ENCODE results near the gene SP100.
"Not testable (repeated sequence)": the region's sequence is repeated elsewhere in the genome, so short reads cannot be mapped to it uniquely, and the experiment has no call there.

SP100 gene

DNA sequence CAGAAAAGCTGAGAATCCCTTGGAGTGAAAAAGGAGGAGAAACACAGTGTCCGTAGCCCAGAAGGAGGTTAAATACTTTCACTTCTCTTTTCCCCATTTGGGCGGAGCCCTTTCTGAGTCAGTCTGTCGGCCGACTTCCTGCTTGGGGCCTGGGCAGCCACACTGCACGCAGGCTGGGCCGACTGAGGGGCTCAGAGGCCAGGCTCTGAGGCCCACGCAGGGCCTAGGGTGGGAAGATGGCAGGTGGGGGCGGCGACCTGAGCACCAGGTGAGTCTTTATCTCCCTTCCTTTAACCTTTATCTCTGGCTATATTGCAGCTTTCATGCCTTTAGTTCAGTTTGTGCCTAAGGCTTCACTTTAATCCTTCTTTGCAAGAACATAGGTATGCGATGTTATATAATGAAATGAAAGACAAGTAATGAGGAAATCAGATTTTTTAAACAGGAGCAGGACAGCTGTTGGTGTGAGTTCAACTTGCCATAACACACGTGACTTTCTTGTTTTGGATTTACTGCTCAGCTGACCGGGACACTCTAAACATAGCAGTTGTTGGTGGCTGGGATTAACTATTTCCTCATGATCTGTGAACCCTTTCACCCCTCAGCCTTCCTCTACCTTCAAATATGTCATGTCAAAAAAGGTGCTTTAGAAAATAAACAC, at the start of gene SP100:
TSS of gene SP100 (plus strand) at position 141 of the 661 bp plus-strand sequence. CDS start at position 237, 96 bp downstream.
- H3K4me1 ChIP-seq (ENCODE audit: control insufficient read depth in 1 of 2, insufficient read depth in 2 of 2, low read length in 2 of 2) = peaks cover 8 to 14% of the 10 kb centered on the region in 2 donors
- H3K27ac ChIP-seq (ENCODE audit: low read length) = peak within 1 kb of the TSS; percentile 94
- peak within 1 kb of the TSS; percentile 78 to 96 for H3K4me3 ChIP-seq (ENCODE audit: low read depth in 1 of 2, low read length in 2 of 2)
- H3K36me3 ChIP-seq (ENCODE audit: control insufficient read depth in 1 of 2, insufficient read depth in 2 of 2, low read length in 2 of 2) = peaks cover 0 to 6% of the 10 kb centered on the region in 2 donors
- no peaks in the 10 kb centered on the region for H3K9me3 ChIP-seq (ENCODE audit: control insufficient read depth in 1 of 2, low read length in 2 of 2)
- H3K27me3 ChIP-seq (ENCODE audit: low read depth, low read length) = no peaks in the 10 kb centered on the region

DNA sequence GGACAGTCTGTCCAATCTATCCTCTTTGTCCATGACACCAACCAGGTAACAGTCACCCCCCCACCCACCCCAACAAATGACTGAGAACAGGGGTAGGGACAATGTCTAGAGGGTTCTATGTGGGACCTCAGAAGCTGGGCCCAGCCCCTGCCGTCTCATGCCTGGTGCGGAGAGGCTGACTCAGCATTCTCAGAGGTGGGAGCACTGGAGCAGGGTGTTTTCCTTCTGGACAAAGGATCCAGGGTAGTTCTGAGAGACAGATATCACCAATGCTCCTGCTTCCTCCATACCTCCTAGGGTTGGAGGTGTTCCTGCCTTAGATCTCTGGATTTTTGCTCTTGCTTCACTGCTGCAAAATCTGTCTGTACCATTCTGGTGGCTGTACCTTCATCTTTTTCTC, 33.9 kb upstream of the SP100 start:
- H3K4me1 ChIP-seq (ENCODE audit: control insufficient read depth in 1 of 2, insufficient read depth in 2 of 2, low read length in 2 of 2) = no peaks in the 10 kb centered on the region
- H3K36me3 ChIP-seq (ENCODE audit: control insufficient read depth in 1 of 2, insufficient read depth in 2 of 2, low read length in 2 of 2) = peaks cover 9 to 27% of the 10 kb centered on the region in 2 donors
- H3K4me3 ChIP-seq (ENCODE audit: low read depth in 1 of 2, low read length in 2 of 2) = no peak overlapping the region
- no peaks in the 10 kb centered on the region for H3K9me3 ChIP-seq (ENCODE audit: control insufficient read depth in 1 of 2, low read length in 2 of 2)
- H3K27me3 ChIP-seq (ENCODE audit: low read depth, low read length) = no peaks in the 10 kb centered on the region
- no peak overlapping the region for H3K27ac ChIP-seq (ENCODE audit: low read length)

DNA sequence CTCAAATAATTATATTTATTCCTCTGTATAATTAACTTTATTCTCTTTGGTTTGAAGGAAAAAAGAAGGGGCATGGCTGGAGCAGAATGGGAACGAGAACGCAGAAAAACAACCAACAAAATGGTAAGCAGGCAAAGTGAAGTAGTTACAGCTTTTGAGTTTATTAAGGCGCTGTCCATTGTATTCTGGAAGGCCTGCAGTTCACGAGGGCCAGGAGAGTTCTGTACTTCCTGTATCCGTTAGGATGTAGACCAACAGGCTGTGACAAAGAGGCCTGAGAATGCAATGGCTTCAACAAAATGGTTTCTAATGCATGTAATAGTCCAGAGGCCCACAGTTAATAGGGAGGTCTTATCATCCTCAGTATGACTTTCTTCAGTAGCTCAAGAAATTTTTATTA, 32.5 kb upstream of the SP100 start:
- H3K27ac ChIP-seq (ENCODE audit: low read length) = no peak overlapping the region
- H3K36me3 ChIP-seq (ENCODE audit: control insufficient read depth in 1 of 2, insufficient read depth in 2 of 2, low read length in 2 of 2) = peaks cover 9 to 32% of the 10 kb centered on the region in 2 donors
- no peaks in the 10 kb centered on the region for H3K4me1 ChIP-seq (ENCODE audit: control insufficient read depth in 1 of 2, insufficient read depth in 2 of 2, low read length in 2 of 2)
- no peaks in the 10 kb centered on the region for H3K27me3 ChIP-seq (ENCODE audit: low read depth, low read length)
- no peaks in the 10 kb centered on the region for H3K9me3 ChIP-seq (ENCODE audit: control insufficient read depth in 1 of 2, low read length in 2 of 2)
- H3K4me3 ChIP-seq (ENCODE audit: low read depth in 1 of 2, low read length in 2 of 2) = no peak overlapping the region

DNA sequence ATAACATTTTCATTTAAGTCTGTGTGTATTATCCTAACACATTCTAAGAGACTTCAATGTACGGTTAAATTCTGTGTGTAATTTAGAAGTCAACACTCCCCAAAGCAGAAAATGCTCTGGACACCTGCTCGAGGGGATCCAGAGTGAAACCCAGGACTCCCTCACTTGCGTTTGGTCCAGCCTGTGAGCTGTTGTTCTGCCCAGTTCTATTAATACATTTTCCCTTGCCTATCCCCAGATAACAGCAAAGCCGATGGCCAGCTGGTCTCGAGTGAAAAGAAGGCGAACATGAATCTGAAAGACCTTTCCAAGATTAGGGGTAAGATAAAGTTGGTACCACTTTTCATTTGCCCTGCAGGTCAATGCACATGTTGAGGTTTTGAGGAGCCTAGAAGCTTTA, 31.0 kb upstream of the SP100 start:
- no peaks in the 10 kb centered on the region for H3K9me3 ChIP-seq (ENCODE audit: control insufficient read depth in 1 of 2, low read length in 2 of 2)
- peaks cover 20 to 43% of the 10 kb centered on the region in 2 donors for H3K36me3 ChIP-seq (ENCODE audit: control insufficient read depth in 1 of 2, insufficient read depth in 2 of 2, low read length in 2 of 2)
- no peaks in the 10 kb centered on the region for H3K27me3 ChIP-seq (ENCODE audit: low read depth, low read length)
- H3K4me3 ChIP-seq (ENCODE audit: low read depth in 1 of 2, low read length in 2 of 2) = no peak overlapping the region
- H3K27ac ChIP-seq (ENCODE audit: low read length) = no peak overlapping the region
- H3K4me1 ChIP-seq (ENCODE audit: control insufficient read depth in 1 of 2, insufficient read depth in 2 of 2, low read length in 2 of 2) = no peaks in the 10 kb centered on the region

DNA sequence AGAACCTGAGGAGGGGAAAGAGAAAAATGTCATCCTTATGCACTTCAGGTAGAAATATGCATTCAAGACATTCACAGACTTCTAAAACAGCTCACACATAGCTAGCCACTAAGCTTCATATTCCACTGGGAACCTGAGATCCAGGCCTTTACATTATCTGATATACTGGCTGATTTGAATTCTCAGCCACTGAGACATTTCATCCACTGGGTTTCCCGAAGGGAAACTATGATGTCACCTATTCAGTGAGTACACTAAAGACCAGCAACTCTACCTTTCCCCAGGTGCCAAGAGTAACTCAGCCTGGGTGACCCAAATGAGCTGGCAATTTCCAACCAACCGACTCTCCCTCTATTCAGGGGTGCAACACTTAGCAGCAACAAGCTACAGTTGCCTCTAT, 21.7 kb upstream of the SP100 start:
- Histone ChIP-seq H3K4me3 (ENCODE audit: low read depth in 1 of 2, low read length in 2 of 2) (no peak overlapping the region), H3K9me3 (ENCODE audit: control insufficient read depth in 1 of 2, low read length in 2 of 2) (peaks cover 0 to 7% of the 10 kb centered on the region in 2 donors), H3K27me3 (ENCODE audit: low read depth, low read length) (no peaks in the 10 kb centered on the region), H3K27ac (ENCODE audit: low read length) (no peak overlapping the region), H3K4me1 (ENCODE audit: control insufficient read depth in 1 of 2, insufficient read depth in 2 of 2, low read length in 2 of 2) (no peaks in the 10 kb centered on the region), H3K36me3 (ENCODE audit: control insufficient read depth in 1 of 2, insufficient read depth in 2 of 2, low read length in 2 of 2) (peaks cover 27 to 79% of the 10 kb centered on the region in 2 donors)

DNA sequence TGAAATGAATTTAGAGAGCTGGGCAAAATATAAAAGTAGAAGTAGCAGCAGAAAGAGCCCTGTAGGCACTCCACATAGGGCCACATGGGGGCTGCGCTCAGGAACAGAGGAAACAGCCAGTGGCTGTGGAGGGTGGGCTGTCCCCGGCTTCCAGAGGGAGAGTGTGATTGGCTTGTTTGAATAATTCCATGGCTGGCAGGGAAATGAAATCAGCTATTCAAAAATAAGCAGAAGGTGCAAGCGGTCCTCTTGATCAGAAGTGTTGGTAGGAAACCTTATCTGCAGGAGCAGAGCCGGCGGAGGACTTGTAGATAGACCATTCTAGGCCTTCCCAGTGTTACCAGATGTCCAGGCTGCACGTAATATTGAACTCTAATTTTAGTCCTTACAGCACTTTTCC, 17.3 kb upstream of the SP100 start:
- peaks cover 4 to 59% of the 10 kb centered on the region in 2 donors for H3K36me3 ChIP-seq (ENCODE audit: control insufficient read depth in 1 of 2, insufficient read depth in 2 of 2, low read length in 2 of 2)
- H3K27me3 ChIP-seq (ENCODE audit: low read depth, low read length); H3K4me3 ChIP-seq (ENCODE audit: low read depth in 1 of 2, low read length in 2 of 2); H3K9me3 ChIP-seq (ENCODE audit: control insufficient read depth in 1 of 2, low read length in 2 of 2); H3K4me1 ChIP-seq (ENCODE audit: control insufficient read depth in 1 of 2, insufficient read depth in 2 of 2, low read length in 2 of 2); H3K27ac ChIP-seq (ENCODE audit: low read length): not testable (repeated sequence)

DNA sequence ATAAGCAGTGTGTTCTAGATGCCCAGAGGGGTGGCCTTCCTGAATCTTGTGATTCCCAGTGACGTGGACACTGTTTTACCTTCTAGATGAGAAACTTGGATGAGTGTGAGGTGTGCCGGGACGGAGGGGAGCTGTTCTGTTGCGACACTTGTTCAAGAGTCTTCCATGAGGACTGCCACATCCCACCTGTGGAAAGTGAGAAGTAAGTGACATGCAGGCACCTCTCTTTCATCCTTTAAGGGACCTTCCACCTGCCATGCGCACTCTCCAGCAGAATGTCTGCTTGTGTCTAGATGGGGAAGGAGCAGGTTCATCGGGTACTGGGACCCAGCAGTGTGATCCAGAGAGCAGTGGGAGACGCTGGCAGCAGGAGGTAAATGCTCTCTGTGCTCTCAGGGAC, 16.0 kb upstream of the SP100 start:
- peaks cover 0 to 7% of the 10 kb centered on the region in 2 donors for H3K9me3 ChIP-seq (ENCODE audit: control insufficient read depth in 1 of 2, low read length in 2 of 2)
- H3K4me3 ChIP-seq (ENCODE audit: low read depth in 1 of 2, low read length in 2 of 2) = no peak overlapping the region
- peaks cover 0 to 57% of the 10 kb centered on the region in 2 donors for H3K36me3 ChIP-seq (ENCODE audit: control insufficient read depth in 1 of 2, insufficient read depth in 2 of 2, low read length in 2 of 2)
- H3K27me3 ChIP-seq (ENCODE audit: low read depth, low read length) = no peaks in the 10 kb centered on the region
- no peak overlapping the region for H3K27ac ChIP-seq (ENCODE audit: low read length)
- no peaks in the 10 kb centered on the region for H3K4me1 ChIP-seq (ENCODE audit: control insufficient read depth in 1 of 2, insufficient read depth in 2 of 2, low read length in 2 of 2)

DNA sequence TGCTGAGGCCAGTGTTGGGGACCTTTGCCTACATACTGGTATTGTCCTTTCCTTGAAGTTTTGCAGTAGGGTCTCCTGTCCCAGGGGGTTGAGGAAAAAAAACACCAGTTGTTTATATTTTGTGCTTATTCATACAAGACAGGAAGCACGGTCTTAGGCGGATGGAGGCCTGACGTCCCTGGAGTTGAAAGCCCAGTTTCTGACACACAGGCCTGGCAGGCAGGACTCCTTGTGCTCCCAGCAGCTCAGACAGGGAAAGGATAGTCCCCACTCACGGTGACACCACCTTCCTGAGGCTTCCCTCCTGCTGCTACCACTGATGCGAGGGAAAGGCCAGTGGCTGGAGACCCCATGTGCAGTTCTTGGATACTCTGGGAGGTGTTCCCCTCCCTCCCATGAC, 15.5 kb upstream of the SP100 start:
- Histone ChIP-seq H3K9me3 (ENCODE audit: control insufficient read depth in 1 of 2, low read length in 2 of 2) (peaks cover 0 to 6% of the 10 kb centered on the region in 2 donors), H3K4me3 (ENCODE audit: low read depth in 1 of 2, low read length in 2 of 2) (no peak overlapping the region), H3K4me1 (ENCODE audit: control insufficient read depth in 1 of 2, insufficient read depth in 2 of 2, low read length in 2 of 2) (no peaks in the 10 kb centered on the region), H3K27ac (ENCODE audit: low read length) (no peak overlapping the region), H3K27me3 (ENCODE audit: low read depth, low read length) (no peaks in the 10 kb centered on the region), H3K36me3 (ENCODE audit: control insufficient read depth in 1 of 2, insufficient read depth in 2 of 2, low read length in 2 of 2) (peaks cover 0 to 52% of the 10 kb centered on the region in 2 donors)

DNA sequence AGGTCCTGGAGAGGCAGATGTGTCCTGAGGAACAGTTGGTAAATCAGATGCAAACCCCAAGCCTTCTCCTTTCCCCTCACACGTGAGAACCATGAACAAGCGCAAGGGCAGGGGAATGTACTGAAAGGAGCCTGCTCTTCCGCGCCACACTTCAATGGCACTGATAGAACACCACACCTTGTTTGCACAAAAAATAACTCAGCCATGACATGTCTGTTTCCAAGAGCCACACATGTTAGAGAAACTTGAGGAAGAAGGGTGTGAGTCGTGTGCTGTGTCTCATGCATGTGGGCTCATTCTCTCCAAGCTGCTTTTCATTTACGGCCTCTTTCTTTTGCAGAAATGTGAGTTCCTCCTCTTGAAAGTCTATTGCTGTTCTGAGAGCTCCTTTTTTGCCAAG, 15.0 kb upstream of the SP100 start:
- not testable (repeated sequence) for H3K27me3 ChIP-seq (ENCODE audit: low read depth, low read length); H3K27ac ChIP-seq (ENCODE audit: low read length); H3K4me1 ChIP-seq (ENCODE audit: control insufficient read depth in 1 of 2, insufficient read depth in 2 of 2, low read length in 2 of 2); H3K9me3 ChIP-seq (ENCODE audit: control insufficient read depth in 1 of 2, low read length in 2 of 2); H3K4me3 ChIP-seq (ENCODE audit: low read depth in 1 of 2, low read length in 2 of 2)
- peaks cover 0 to 47% of the 10 kb centered on the region in 2 donors for H3K36me3 ChIP-seq (ENCODE audit: control insufficient read depth in 1 of 2, insufficient read depth in 2 of 2, low read length in 2 of 2)

DNA sequence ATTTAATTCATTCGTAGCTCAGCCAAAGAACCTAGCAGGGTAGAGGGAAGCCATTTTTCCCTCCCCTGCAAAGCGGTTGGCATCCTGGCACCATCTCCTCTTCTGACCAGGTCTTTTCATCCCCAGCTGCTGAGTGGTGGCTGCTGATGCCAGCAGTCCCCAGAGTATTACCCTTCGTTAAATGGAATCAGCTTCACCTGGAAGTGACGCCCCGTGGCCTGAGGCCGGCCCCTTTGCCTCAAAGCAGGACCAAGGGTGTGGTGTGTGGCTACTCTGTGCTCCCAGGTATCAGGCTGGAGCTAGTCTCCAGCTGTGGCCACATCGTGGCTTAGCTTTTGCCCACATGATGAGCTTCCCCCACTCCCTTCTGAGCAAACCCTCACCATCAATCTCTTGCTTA, 12.3 kb upstream of the SP100 start:
- Histone ChIP-seq H3K27me3 (ENCODE audit: low read depth, low read length) (no peaks in the 10 kb centered on the region), H3K4me1 (ENCODE audit: control insufficient read depth in 1 of 2, insufficient read depth in 2 of 2, low read length in 2 of 2) (no peaks in the 10 kb centered on the region), H3K9me3 (ENCODE audit: control insufficient read depth in 1 of 2, low read length in 2 of 2) (no peaks in the 10 kb centered on the region), H3K36me3 (ENCODE audit: control insufficient read depth in 1 of 2, insufficient read depth in 2 of 2, low read length in 2 of 2) (peaks cover 0 to 35% of the 10 kb centered on the region in 2 donors), H3K4me3 (ENCODE audit: low read depth in 1 of 2, low read length in 2 of 2) (no peak overlapping the region), H3K27ac (ENCODE audit: low read length) (no peak overlapping the region)

DNA sequence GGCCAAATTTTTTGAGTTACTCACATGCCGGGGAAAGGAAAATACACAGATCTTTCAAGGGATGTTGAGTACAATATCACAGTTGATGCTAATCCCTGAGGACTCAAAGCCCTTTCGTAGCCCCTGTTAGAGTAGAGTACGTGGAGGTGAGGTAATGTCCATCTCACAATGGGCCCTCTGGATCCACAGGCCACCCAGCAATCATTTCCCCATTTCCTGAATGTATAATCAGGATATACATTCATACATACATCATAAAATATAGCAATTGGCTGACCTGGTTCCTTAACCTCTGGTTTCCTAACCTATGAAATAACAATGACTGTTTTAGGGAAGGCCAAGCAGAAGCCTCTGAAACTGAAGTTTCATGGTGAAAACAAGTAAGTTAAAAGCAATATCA, 10.2 kb upstream of the SP100 start:
- no peak overlapping the region for H3K27ac ChIP-seq (ENCODE audit: low read length)
- H3K27me3 ChIP-seq (ENCODE audit: low read depth, low read length) = no peaks in the 10 kb centered on the region
- H3K36me3 ChIP-seq (ENCODE audit: control insufficient read depth in 1 of 2, insufficient read depth in 2 of 2, low read length in 2 of 2) = peaks cover 0 to 16% of the 10 kb centered on the region in 2 donors
- H3K4me1 ChIP-seq (ENCODE audit: control insufficient read depth in 1 of 2, insufficient read depth in 2 of 2, low read length in 2 of 2) = peaks cover 0 to under 1% of the 10 kb centered on the region in 2 donors
- no peaks in the 10 kb centered on the region for H3K9me3 ChIP-seq (ENCODE audit: control insufficient read depth in 1 of 2, low read length in 2 of 2)
- H3K4me3 ChIP-seq (ENCODE audit: low read depth in 1 of 2, low read length in 2 of 2) = no peak overlapping the region

DNA sequence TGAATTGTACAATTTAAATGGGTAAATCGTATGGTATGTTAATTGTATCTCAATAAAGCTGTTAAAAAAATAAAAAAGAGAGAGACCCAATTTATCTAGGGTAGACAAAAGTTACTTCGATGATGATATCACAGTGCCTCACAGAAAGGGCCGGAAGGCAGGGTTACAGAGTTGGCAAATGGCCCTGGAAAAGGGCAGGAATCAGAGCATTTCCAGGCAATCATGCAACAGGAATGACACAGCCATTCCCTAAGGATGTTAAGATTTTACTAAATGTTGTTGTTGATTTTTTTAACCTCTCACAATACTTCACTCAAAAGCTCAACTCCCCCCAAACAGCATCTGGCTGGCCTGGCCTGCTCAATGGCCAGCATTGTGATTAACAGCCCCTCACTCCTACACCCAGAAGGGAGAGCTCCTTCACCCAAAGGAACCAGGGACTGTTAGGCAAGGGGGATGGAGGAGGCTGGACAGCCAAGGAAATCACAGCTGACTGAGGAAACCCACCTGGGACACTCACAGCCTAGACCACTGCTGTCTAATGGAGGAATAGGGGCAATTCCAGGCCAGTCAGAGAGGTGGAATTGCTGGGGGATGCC, 7.7 kb upstream of the SP100 start:
- Histone ChIP-seq H3K27ac (ENCODE audit: low read length) (peak overlapping the region; percentile 19), H3K4me3 (ENCODE audit: low read depth in 1 of 2, low read length in 2 of 2) (no peak overlapping the region), H3K36me3 (ENCODE audit: control insufficient read depth in 1 of 2, insufficient read depth in 2 of 2, low read length in 2 of 2) (peaks cover 0 to 11% of the 10 kb centered on the region in 2 donors), H3K27me3 (ENCODE audit: low read depth, low read length) (no peaks in the 10 kb centered on the region), H3K4me1 (ENCODE audit: control insufficient read depth in 1 of 2, insufficient read depth in 2 of 2, low read length in 2 of 2) (peaks cover 0 to 4% of the 10 kb centered on the region in 2 donors), H3K9me3 (ENCODE audit: control insufficient read depth in 1 of 2, low read length in 2 of 2) (no peaks in the 10 kb centered on the region)
